A549 treated with AZD2906 at 1 μM for 4 hours (cell line): ENCODE results near the gene TEX26. TPM values are rescaled to one million over a fixed set of nuclear protein-coding genes. Genes with fewer than 3 reads are reported as not detected.

Experiments used
- total RNA-seq: library from RNA; stranded (reverse); fragments of 200-300 nt; extraction: Qiagen RNA extraction; gene quantifications from 5 replicates; pipeline ENCODE4 v1.2.3, GENCODE V29; 2022

The TEX26 gene
- total RNA-seq: not detected in 5 replicates

GRCh38 chr13:30932481-30933353, at the start of gene TEX26:
TEX26 (plus strand) TSS chr13:30932656; CDS start chr13:30932716, 60 bp downstream.

GRCh38 chr13:30905932-30906383, 26.5 kb upstream of the TEX26 start, which contains the start of gene MEDAG:
MEDAG (plus strand) TSS chr13:30906271; CDS start chr13:30906516, 245 bp downstream.

Other genes with a start within 250 kb of the TEX26 start
- gene ALOX5AP, start 197.1 kb upstream of the TEX26 start, total RNA-seq: 8.5 to 11.5 TPM (median 10.1 TPM) in 5 replicates
- gene MEDAG, start 26.4 kb upstream of the TEX26 start, total RNA-seq: 0.13 to 0.36 TPM (median 0.32 TPM) in 5 replicates
- gene HSPH1, start 229.2 kb downstream of the TEX26 start, total RNA-seq: 80.8 to 100.0 TPM (median 84.7 TPM) in 5 replicates